ENCODE data around the gene DCTN2. TPM values are rescaled to one million over a fixed set of nuclear protein-coding genes. Genes with fewer than 3 reads are reported as not detected.
A peak's percentile ranks its signal among the peaks of the same experiment; 100 is the strongest.

The DCTN2 gene
- total RNA-seq, 2 donors from 2014 or later: 101 to 153 TPM

DNA sequence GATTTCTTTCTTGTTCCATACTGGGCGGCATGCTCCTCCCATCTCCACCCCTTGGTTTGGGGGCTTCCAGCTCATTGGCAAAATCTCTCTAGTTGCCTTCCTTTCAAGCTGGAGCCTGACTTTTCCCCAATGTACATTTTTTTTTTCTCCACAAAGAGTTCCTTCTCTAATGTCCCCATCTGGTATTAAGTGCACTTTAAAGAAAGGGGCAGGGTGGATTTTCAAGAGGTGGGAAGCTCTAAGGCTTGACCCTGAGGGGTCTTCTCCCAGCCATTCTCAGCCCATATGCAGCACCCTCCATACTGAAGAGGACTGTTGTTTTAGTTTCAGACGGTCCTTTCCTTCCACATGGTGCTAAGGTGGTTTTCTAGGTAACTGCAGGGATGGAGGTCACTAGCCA lies 38.2 kb upstream of the DCTN2 start:
- no peaks in the 10 kb centered on the region for H3K9me3 ChIP-seq
- H3K27me3 ChIP-seq (replicated peaks; ENCODE audit: insufficient read depth): no peaks in the 10 kb centered on the region
- H3K4me1 ChIP-seq (ENCODE audit: control insufficient read depth in 1 of 2, low read depth in 2 of 2): peaks cover 0 to under 1% of the 10 kb centered on the region in 2 donors
- TF ChIP-seq, protein P1, sequence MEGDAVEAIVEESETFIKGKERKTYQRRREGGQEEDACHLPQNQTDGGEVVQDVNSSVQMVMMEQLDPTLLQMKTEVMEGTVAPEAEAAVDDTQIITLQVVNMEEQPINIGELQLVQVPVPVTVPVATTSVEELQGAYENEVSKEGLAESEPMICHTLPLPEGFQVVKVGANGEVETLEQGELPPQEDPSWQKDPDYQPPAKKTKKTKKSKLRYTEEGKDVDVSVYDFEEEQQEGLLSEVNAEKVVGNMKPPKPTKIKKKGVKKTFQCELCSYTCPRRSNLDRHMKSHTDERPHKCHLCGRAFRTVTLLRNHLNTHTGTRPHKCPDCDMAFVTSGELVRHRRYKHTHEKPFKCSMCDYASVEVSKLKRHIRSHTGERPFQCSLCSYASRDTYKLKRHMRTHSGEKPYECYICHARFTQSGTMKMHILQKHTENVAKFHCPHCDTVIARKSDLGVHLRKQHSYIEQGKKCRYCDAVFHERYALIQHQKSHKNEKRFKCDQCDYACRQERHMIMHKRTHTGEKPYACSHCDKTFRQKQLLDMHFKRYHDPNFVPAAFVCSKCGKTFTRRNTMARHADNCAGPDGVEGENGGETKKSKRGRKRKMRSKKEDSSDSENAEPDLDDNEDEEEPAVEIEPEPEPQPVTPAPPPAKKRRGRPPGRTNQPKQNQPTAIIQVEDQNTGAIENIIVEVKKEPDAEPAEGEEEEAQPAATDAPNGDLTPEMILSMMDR (IDR thresholded peaks at IDR 0.05): no peak
- no peaks in the 10 kb centered on the region for H3K36me3 ChIP-seq
- DNase-seq (ENCODE audit: low spot score): no peak
- no peak for ATAC-seq (ENCODE audit: insufficient number of reproducible peaks, low FRiP score, low read depth)
- no peak overlapping the region for H3K27ac ChIP-seq
- no peak overlapping the region for H3K4me3 ChIP-seq

DNA sequence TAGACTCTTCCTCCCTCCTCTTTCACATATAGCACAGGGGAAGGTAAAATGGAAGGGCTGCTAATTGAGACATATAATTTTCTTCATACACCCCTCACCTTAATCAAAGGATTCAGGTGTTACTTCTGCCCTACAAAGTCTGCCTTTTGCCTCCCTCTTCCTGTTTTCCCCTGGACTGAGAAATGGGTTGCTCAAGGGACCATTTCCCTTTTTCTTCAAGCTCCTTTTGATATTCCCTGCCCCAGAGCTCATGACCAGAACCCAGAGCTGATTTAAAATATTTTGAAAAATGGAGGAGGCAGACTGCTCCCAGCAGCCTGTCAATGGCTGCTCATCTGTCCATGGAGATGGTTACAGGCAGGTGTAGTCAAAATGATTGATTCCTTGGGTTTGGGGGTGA lies 37.7 kb upstream of the DCTN2 start:
- Histone ChIP-seq H3K27ac (no peak overlapping the region), H3K36me3 (no peaks in the 10 kb centered on the region), H3K4me1 (ENCODE audit: control insufficient read depth in 1 of 2, low read depth in 2 of 2) (no peaks in the 10 kb centered on the region), H3K4me3 (no peak overlapping the region), H3K9me3 (no peaks in the 10 kb centered on the region), H3K27me3 (replicated peaks; ENCODE audit: insufficient read depth) (no peaks in the 10 kb centered on the region)
- ATAC-seq (ENCODE audit: insufficient number of reproducible peaks, low FRiP score, low read depth) (no peak), DNase-seq (ENCODE audit: low spot score) (no peak)
- TF ChIP-seq, protein P1 (IDR thresholded peaks at IDR 0.05): no peak

DNA sequence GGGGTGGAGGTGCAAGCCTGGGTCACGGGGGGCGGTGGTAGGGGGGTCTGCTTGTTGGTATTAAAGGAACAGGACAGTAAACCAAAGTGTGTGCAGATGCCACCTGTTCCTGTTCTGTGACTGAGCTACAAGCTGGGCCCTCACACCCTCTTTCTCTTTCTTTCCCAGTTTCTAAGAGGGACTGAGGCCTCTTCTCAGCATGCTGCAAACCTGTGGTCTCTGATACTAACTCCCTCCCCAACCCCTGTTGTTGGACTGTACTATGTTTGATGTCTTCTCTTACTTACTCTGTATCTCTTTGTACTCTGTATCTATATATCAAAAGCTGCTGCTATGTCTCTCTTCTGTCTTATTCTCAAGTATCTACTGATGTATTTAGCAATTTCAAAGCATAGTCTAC lies 37.1 kb upstream of the DCTN2 start:
- Histone ChIP-seq H3K27ac (no peak overlapping the region), H3K4me3 (no peak overlapping the region), H3K4me1 (ENCODE audit: control insufficient read depth in 1 of 2, low read depth in 2 of 2) (no peaks in the 10 kb centered on the region), H3K27me3 (replicated peaks; ENCODE audit: insufficient read depth) (no peaks in the 10 kb centered on the region), H3K9me3 (no peaks in the 10 kb centered on the region), H3K36me3 (no peaks in the 10 kb centered on the region)
- ATAC-seq (ENCODE audit: insufficient number of reproducible peaks, low FRiP score, low read depth) (no peak), DNase-seq (ENCODE audit: low spot score) (no peak)
- TF ChIP-seq, protein P1 (IDR thresholded peaks at IDR 0.05): no peak

DNA sequence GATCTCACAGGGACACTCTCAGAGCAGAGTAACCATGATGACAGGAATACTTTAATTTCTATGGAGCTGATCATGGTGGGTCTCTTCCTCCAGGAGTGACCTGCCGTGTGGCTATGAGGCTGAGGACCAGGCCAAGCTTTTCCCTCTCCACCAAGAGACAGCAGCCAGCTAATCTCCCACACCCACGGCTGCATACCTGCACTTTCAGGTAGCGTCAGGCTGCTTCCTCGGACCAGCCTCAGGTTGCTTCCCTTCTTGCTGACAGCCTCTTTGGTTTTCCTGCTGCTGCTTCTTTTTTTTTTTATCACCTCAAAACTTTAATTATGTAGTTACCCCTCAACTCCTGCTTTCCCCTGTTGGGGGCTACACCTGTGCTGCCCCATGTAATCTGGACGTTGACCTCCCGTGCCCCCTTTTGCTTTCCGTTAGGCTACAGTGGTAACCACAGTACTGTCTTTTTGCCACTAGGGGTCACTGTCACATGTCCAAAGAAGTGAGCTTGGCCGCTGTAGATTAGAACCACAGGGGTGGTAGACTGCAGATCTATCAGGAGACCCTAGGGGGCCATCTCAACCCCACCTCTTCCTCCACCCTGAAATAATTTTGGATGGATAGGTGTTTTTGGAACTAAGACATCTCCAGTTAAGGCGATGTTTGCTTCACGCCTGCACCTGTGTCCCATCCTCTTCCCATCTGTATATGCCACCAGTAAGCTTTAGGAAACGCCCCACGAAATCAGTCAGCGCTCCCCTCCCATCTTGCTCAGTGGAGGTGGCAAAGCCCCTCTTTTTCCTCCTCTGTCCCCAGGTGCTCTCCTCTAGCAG lies 36.2 kb upstream of the DCTN2 start:
- ATAC-seq (ENCODE audit: insufficient number of reproducible peaks, low FRiP score, low read depth) (peak; percentile 95), DNase-seq (ENCODE audit: low spot score) (peak; percentile 34)
- Histone ChIP-seq H3K27ac (no peak overlapping the region), H3K9me3 (no peaks in the 10 kb centered on the region), H3K27me3 (replicated peaks; ENCODE audit: insufficient read depth) (no peaks in the 10 kb centered on the region), H3K4me1 (ENCODE audit: control insufficient read depth in 1 of 2, low read depth in 2 of 2) (no peaks in the 10 kb centered on the region), H3K36me3 (no peaks in the 10 kb centered on the region), H3K4me3 (no peak overlapping the region)
- TF ChIP-seq, protein P1 (IDR thresholded peaks at IDR 0.05): peak; percentile 95

DNA sequence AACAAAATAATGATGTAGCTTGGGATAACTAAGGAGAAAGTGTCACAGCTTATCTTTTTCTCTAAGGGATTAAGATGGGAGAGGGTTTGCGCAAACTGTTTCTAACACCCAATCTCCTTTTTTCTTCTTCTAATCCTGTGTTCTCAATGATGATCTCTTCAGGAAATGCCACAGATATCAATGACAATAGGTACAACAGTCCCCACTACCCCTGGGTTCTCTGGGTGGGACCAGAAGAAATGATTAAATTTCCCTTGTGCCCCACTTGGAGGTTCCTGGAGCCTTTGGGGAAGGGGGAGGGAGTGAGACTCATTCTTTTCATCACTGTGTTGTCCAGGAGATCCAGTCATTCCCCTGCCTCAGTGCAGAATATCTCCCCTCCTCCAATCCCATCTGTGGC lies 35.4 kb upstream of the DCTN2 start:
- TF ChIP-seq, protein P1 (IDR thresholded peaks at IDR 0.05): no peak
- no peak overlapping the region for H3K27ac ChIP-seq
- H3K4me3 ChIP-seq: no peak overlapping the region
- H3K27me3 ChIP-seq (replicated peaks; ENCODE audit: insufficient read depth): no peaks in the 10 kb centered on the region
- no peak for ATAC-seq (ENCODE audit: insufficient number of reproducible peaks, low FRiP score, low read depth)
- H3K9me3 ChIP-seq: no peaks in the 10 kb centered on the region
- no peak for DNase-seq (ENCODE audit: low spot score)
- H3K4me1 ChIP-seq (ENCODE audit: control insufficient read depth in 1 of 2, low read depth in 2 of 2): no peaks in the 10 kb centered on the region
- H3K36me3 ChIP-seq: peaks cover 6% of the 10 kb centered on the region

All from thoracic aorta (tissue), 2 donors.